Stimulated activated CD4-positive, alpha-beta T cell treated with anti-CD3 and anti-CD28 coated beads, TNF-alpha, amount 100 ng/mL, for 24 hours (primary cell): ENCODE results near the gene MBTPS2.
"Not testable (repeated sequence)": the region's sequence is repeated elsewhere in the genome, so short reads cannot be mapped to it uniquely, and the experiment has no call there.

ENCODE experiments used
- DNase-seq, 3 experiments: peaks; one replicate each; pipeline ENCODE4 v3.0.0-alpha.2; 2020; ENCODE audit warnings: low read depth in 3 of 3

Gene MBTPS2

DNA sequence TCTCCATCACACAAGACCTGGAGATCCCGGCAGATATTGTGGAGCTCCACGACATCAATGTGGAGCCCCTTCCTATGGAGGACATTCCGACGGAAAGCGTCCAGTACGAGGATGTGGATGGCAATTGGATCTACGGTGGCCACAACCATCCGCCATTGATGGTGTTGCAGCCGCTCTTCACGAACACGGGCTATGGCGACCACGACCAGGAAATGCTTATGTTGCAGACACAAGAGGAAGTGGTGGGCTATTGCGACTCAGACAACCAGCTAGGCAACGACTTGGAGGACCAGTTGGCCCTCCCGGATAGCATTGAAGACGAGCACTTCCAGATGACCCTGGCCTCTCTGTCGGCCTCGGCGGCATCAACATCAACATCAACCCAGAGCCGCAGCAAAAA lies 17.1 kb downstream of the MBTPS2 start:
- DNase-seq: no peak

DNA sequence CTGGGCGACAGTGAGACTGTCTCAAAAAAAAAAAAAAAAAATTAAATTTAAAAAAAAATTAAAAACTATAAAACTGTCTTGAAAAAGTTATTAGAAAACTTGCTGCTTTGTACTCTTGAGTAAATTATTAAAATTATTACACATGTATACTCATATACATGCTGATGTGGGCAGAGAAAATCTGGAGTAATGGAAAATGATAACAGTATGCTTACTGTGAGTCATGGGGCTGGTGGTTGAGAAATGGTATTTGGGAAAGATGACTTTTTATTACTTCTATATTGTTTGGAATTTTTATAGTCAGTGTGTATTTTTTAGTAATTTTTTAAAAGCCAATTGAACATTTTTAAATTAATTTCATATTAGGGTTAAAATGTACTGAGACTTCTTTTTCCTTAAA lies 23.8 kb downstream of the MBTPS2 start:
- DNase-seq: no peak

DNA sequence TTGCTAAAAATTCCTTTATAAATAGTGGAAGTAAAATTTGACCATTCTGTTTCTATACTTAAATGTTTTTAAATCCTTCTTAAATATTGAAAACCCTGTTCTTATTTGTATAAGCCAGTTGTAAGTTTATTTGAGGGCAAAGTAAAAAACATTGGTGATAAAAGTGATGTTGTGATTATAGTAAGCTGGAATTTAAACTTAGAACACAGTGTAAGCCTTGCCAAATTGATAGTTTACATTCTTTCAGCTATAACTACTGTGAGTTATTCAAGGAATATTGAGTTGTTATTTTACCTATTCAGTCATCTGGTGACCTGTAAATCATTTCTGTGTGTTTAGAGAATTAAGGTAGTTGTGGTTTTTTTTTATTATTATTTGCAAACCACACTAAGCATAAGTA lies 26.0 kb downstream of the MBTPS2 start:
- no peak for DNase-seq

DNA sequence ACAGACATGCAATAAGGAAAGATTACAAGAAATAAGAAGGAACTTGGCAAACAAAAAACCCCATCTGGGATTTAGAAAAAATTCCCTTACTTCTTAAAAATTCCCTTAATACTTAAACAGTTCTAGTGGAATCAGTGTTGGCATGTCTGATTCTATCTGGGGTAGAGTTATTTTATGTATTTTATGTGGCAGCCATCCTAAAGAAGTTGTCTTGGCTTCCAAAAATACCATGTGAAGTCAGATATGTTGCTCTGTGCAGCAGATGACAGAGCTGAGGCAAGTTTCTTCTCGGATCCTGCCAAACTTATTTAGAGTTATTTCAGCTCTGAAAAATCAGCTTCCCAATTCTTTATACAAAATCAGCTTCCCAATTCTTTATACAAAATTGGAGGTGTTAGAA lies 31.1 kb downstream of the MBTPS2 start:
- DNase-seq: no peak

DNA sequence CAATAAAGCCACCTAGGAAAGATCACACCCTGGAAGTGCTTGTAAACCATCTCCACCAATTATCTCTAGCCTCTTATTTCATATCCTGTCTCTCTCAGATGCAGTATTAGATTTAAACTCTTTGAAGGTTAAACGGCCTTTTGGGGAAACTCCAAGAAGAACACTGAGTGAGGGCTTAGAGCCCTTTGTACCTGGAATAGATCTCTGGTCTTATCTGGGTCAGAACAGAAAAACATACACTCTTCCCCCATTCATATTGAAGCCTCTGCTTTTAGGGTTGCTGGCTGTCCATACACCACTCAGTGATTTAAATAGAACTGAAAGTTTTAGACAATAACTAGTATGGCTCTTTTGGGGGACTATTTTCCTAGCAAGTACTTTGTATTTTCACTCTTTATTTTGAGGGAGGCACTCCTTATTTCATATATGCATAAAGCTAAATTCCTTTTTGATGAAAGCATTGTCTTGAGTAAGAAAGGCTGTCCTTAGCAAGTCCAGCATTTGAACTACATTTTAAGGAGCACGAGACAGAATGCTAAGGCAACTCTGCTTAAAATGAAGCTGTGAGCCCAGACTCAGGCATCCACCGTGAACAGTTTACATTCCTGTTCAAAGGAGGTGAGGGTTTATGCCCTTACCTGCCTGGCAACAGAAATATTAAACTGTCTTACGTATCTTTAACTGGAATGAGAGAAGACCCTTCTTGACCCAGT lies 33.8 kb downstream of the MBTPS2 start:
- DNase-seq: no peak

DNA sequence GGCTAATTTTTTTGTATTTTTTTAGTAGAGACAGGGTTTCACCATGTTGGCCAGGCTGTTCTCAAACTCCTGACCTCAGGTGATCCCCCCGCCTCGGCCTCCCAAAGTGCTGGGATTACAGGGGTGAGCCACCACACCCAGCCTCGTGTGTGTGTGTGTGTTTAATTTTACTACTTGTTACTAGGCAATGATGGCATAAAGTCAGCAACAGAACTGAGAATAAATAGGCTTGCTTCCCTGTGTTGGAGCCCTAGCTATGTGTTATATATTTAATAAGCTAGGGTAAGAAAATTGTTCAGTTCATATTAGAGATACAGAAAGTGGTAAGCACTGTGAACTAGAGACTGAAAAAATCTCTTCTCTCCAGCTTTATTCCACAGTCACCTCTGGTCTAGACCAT lies 34.8 kb downstream of the MBTPS2 start:
- not testable (repeated sequence) for DNase-seq

DNA sequence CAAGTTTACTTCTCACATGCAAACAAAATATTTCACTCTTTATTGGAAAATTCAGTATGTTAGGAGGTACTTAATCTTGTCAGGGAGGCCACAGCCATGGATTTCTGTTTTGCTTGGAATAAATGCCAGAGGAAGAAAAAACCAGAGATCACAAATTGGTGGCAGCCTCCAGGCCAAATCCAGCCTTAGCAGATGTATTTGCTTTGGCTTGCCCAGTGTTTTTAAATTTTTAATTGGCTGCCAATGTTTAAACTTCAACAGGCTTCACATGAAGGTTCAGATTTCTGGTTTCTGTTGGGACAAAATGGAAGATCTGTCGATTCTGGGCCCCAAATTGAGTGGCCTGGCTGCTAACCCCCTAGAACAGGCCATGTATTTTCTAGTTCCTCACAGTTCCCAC lies 35.6 kb downstream of the MBTPS2 start:
- no peak for DNase-seq

DNA sequence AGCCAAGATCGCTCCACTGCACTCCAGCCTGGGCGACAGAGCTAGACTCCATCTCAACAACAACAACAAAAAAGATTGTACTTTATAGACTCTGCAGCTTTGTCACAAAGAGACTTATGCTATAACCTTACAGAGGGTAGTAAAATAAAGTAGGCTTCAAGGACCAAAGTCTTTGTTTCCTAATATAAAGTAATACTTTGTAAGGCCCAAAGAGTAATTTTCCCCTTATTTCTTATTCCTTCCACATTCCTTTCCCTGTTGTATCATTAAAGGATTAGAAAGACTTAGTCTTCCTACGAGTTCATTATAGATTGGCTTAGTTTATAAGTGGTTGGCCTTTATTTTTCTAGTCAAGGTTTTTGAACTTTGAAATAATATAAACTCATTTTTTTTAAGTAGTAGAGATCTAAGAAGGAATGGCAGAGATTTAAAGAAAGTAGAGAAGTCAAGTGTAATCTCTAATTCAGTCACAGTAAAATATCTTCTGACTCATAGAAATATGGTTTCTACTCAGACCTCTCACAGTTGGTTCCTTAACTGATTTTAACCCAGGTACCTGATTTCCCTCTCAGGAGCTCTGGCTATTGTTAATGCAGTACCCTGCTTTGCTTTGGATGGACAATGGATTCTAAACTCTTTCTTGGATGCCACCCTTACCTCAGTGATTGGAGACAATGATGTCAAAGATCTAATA lies 42.6 kb downstream of the MBTPS2 start:
- DNase-seq: no peak

DNA sequence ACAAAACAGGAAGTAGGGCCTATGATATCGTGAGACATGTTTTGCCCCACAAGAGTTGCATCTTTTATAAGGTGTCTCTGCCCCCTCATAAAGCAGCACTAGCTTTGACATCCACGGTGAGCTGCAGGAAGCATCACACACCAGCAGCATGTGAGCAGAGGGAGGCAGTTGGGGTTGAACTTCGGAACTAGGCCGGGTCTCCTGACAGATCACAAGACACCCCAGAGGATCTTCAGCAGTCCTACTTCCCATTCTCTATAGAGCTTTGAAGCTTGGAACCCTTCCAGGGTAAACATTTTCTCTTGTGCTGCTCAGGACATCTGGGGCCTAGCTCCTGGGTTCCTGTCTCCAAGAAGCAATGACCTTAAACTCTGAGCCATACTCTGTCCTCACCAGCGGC lies 43.8 kb downstream of the MBTPS2 start:
- DNase-seq: no peak

DNA sequence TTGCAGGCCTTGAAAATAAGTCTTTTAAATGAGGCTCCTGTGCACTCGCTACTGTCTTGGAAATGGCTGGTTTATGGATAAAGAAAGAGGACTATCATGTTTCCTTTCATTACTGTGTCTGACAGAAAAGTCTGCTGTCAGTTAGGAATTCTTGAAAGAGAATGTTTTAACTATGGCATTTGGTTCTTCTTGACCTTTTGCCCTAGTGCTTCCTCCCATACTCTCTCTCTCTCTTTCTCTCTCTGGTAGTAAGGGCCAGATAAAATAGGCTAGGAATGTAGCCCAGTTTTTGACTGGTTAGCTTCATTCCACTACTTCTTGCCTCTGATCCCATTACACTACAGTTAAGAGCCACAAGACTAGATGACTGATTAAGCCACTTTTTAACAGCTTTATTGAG lies 46.2 kb downstream of the MBTPS2 start:
- DNase-seq: no peak

DNA sequence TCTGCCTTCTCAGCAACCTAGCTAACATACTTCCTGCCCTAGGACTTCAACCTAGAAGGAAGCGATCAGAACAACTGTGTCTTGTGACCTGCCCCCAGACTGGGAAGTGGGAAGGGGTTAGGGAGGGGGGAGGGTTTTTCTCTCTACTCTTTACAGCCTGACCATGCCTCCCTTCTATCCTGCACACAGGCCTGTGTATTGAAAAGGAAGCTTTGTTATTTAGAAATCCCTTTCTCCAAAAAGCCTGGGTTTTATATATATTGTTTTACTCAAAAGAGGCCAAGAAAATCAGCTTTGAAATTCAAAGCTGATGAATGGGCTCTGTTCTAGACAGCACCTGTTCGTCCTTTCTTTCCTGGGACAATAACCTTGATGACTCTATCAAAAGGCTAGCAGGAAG lies 65.9 kb downstream of the MBTPS2 start:
- no peak for DNase-seq

DNA sequence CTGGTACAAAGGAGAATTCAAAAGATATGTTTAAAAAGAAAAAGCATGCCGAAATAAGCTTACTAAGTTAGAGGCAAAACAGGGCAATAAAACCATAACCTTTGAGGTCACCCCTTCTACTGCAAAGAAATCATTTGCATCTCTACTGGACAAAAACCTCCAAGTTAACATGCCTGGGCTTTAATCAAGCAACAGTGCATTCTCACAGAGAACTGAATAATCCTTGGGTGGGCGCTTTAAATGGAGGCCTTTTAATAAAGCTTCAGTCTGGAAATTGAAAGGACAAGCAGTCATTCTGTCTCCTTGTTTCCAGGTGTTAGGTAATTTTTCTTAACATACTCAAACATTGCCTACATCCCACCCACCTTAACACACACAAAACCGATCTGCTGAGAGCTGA lies 66.5 kb downstream of the MBTPS2 start:
- DNase-seq: no peak

DNA sequence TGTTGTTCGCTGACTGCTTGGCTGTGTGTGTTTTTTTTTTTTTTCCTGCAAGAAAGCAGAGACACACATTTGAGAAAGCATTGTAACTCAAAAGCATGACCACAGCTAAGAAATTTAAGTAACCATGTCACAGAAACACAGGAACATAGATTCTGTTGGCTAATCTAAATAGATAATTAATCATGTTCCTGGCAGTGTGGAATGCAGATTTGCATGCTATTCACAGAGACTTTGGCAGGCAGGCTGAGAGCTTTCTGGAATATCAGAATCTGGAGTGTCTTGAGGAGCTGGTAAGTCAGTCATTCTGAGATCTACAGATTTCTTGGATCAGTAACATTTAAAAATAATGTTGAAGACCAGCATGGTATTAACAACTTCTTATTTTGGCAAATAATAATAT lies 67.8 kb downstream of the MBTPS2 start:
- DNase-seq: no peak

DNA sequence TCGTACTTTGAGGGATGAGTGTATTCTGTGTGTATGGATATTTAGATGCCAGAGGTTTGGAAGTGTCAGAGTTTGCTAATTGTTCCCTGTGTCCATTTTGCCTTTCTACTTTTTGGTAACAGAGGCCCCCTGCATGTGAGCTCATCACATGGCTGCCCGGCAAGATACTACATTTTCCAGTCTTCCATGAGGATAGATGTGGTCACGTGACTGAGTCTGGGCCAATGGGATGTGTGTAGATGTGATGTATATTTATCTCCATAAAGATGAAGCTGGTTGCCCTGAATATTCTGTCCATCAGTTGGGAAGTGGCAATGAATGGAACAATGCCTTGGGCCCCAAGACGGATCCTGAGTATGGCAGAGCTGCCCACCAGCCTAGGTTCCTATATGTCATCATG lies 72.1 kb downstream of the MBTPS2 start:
- DNase-seq: no peak

DNA sequence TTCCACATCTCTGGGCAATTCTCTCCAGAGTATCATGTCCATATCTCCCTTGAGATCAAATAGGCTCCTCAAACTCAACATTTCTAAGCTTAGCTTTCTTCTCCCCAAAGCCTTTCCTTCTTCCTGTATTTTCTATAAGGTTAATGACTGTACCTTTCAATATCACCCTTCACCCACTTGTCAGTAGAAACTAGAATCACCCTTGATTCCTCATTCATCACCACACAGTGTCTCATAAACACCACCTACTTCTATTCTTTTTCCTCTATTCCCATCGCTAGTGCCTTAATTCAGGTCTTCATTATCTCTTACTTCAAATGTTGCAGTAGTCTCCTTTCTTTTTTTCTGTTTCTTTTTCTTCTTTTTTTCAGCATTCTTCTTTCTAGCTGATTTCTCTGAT lies 72.8 kb downstream of the MBTPS2 start:
- DNase-seq: no peak

DNA sequence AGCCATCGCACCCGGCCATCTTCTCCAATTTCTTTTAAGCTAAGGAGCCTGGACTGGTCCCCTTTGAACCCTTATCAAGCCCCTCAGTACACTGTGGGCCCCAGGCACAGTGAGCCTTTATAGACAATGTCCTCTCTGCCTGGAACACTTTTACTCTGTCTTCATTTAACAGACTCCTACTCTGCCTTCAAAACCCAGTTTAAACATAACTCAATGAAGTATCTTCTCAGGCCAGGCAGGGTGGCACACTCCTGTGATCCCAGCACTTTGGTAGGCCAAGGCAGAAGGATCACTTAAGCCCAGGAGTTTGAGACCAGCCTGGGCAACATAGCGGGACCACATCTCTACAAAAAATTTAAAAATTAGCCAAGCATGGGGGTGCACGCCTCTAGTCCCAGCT lies 73.6 kb downstream of the MBTPS2 start:
- DNase-seq: no peak

DNA sequence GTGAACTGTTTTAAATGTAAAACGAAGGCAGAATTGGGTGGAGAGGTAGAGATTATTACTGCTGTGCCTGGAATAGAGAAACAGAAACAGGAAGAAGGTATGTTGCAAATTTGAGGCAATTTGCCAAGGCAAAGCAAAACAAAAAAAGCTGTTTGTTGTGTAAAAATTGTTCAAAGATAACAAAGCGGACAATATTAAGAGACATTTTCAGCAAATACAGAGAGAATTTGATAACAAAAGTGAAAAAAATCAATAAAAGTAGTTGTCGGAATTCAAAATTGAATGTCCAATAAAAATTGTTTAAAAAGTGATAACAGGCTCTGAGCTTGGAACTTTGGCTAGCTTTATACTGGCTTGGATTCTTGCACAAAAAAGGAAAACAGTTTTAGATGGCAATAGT lies 86.7 kb downstream of the MBTPS2 start:
- DNase-seq: no peak

DNA sequence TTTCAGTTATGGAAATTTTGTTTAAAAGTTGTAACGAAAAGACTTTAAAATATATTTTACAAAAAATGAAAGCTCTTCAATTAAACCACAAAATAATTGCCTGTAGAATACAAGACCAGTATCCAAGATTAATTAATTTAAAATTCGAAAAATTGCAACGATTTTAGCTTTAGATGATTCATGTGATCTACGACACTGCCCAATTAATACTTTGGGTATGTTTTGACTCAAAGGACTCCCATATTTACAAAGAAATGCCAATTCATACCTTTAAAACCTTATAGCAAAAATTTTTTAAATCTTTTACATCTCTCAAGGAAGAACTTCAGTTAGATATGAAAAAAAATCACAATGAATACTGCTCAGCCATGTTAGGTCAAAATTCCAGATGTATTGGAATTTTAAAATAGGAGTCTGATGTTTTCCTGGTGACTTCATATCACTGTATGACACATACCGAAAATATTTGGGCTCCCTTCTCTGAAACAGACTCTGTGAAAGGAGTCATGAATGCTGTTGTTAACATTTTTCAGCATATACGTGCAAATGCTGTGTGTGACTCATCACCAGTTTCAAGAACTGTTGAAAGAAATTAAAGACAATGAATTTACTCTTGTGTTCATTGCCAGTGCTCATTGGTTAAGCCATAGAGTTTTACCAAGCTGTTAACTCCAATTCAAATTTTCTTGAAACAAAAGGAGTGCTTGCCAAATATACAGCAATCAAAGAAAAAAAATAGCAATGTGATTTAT lies 87.3 kb downstream of the MBTPS2 start:
- DNase-seq: no peak

DNA sequence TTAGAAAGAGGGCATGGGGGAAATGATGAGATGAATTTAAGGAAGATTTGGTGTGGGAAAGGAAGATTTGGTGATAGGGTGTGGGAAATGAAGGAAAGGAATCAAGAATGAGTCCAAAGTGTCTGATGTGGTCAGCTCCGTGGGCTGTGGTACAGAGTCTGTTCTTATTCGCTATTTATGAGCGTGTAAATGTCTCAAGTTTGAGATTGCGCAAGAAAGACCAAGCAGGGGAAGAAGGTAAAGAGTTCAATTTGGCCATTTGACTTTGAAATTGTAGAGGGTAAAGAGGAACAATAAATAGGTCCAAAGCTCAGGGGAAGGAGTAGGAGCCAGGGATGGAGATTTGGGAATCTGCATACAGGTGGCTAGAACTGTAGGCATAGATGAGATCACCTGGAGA lies 89.8 kb downstream of the MBTPS2 start:
- DNase-seq: no peak

DNA sequence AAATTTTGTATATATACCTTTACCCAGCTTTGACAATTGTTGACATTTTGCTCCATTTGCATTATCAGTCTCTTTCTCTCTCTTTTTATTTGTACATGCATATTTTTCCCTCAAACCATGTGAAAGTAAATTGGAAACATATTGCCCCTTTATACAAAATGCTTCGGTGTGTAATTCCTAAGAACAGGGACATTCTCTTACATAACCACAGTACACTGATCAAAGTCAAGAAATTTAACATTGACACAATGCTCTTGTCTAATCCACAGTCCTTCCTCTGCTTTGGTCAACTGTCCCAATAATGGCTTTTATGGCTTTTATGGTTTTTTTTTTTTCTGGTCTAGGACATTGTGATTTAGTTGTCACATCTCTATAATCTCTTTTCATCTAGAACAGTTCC lies 91.6 kb downstream of the MBTPS2 start:
- no peak for DNase-seq

DNA sequence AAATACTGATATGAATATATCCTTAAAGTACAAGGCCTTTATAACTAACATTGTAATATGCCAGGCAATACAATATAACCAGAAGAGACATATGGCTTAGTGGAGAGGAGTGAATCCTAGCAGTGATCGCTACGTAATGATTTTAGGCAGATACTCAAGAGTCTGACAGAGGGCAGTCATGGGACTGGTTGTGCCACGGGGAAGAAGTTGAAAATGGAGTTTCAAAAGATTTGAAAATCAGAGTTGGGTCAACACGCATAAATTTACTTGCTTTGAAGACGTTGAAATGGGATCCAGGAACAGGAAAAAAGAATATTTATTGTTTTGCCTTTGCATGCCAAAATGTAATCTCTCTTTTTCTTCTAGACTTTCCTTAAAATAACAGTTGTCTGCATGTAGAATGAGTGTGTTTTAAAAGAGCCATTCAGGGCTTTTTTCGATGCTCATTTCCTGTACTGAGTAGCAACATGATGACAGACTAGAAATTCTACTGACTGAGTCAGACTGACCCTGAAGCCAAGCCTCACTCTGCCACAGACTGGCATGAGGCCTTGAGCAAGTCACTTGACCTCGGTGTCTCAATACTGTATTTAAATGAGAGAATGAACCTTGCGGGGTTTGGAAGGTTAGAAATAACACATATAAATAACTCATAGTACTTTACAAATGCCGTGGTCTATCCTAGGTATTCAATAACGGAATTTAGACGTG lies 93.0 kb downstream of the MBTPS2 start:
- DNase-seq: no peak

DNA sequence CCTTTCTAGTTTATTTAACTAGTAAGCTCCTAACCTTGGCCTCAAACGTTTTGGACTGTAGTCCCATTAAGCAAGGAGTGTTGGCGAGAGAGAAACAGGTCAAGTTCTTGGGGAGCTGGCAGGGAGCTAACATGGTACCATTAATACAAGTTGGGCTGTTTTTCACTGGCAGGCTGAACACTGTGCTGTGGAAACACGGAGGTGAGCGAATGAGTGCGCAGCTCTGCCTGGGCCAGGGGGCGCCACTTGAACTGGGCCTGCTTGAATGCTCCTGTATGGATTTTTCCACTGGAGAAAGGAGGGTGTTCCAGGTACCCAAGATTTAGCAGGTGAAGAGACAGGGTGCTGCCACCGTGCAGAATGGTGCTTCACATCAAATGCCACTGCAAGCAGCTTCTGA lies 93.7 kb downstream of the MBTPS2 start:
- DNase-seq: no peak
